Lower lobe of right lung (tissue), 2 donors: ENCODE results near the gene FGFR4. TPM values are rescaled to one million over a fixed set of nuclear protein-coding genes. Genes with fewer than 3 reads are reported as not detected.
A peak's percentile ranks its signal among the peaks of the same experiment; 100 is the strongest.

Source experiments
- ATAC-seq, 2 donors: fragments of 200-7000 bp; cut with Tn5 transposase; one replicate each; pipeline ENCODE4 v1.9.1; 2020 to 2022; ENCODE audit warnings: mild to moderate bottlenecking in 2 of 2, moderate library complexity in 2 of 2
- DNase-seq: peaks from one replicate; pipeline ENCODE4 v3.0.0-alpha.2; 2020
- H3K27ac ChIP-seq: fragments of 200-600 bp; one replicate; pipeline ENCODE4 v1.8.0; 2022
- H3K27me3 ChIP-seq: fragments of 200-600 bp; one replicate; pipeline ENCODE4 v1.8.0; 2022; ENCODE audit warnings: low read depth
- H3K36me3 ChIP-seq: fragments of 200-600 bp; one replicate; pipeline ENCODE4 v1.8.0; 2022; ENCODE audit warnings: mild to moderate bottlenecking
- H3K4me1 ChIP-seq: fragments of 200-600 bp; one replicate; pipeline ENCODE4 v1.8.0; 2022
- H3K4me3 ChIP-seq: fragments of 200-600 bp; one replicate; pipeline ENCODE4 v1.8.0; 2022; ENCODE audit warnings: mild to moderate bottlenecking
- H3K9me3 ChIP-seq: fragments of 200-600 bp; one replicate; pipeline ENCODE4 v1.8.0; 2022
- intact Hi-C: fragments of 100-400 bp; cut with DNase I; formaldehyde crosslinking; loops from one replicate; pipeline ENCODE4 v1.11.0; 2022
- total RNA-seq: library from RNA; stranded (reverse); fragmentation: NEBNext Ultra II Directional; extraction: Animal tissue kit (Norgen Biotek cat#: 25700); gene quantifications from one replicate; pipeline ENCODE4 v1.2.1, GENCODE V29; 2021
- TF ChIP-seq, protein P1 (sequence below): fragments of 200-600 bp; IDR thresholded peaks from one replicate; pipeline ENCODE4 v1.8.0; 2022; ENCODE audit warnings: antibody characterized with exemption, mild to moderate bottlenecking
- donor health status: DM: no; HTN: yes; CAD: no; lungs with severe emphysema.

FGFR4 gene
- total RNA-seq, 1 donor from 2014 or later: 59.7 TPM

DNA sequence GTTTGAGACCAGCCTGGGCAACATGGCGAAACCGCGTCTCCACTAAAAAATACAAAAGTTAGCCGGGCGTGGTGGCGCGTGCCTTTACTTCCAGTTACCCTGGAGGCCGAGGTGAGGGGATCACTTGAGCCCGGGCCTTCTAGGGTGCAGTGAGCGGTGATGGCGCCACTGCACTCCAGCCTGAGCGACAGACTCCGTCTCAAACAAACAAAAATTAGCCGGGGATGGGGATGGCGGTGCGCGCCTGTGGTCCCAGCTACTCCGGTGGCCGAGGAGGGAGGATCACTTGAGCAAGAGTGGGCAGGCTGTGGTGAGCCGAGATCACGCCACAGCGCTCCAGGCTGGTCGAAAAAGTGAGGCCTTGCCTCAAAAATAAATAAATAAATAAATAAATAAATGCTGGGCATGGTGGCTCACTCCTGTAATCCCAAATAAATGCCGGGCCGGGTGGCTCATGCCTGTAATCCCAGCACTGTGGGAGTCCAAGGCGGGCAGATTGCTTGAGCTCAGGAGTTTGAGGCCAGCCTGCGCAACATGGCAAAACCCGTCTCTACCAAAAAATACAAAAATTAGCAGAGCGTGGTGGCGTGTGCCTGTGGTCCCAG is 30.8 kb downstream of the FGFR4 start:
- DNase-seq: peak; percentile 42
- intact Hi-C loops: no loop called here
- TF ChIP-seq, protein P1, sequence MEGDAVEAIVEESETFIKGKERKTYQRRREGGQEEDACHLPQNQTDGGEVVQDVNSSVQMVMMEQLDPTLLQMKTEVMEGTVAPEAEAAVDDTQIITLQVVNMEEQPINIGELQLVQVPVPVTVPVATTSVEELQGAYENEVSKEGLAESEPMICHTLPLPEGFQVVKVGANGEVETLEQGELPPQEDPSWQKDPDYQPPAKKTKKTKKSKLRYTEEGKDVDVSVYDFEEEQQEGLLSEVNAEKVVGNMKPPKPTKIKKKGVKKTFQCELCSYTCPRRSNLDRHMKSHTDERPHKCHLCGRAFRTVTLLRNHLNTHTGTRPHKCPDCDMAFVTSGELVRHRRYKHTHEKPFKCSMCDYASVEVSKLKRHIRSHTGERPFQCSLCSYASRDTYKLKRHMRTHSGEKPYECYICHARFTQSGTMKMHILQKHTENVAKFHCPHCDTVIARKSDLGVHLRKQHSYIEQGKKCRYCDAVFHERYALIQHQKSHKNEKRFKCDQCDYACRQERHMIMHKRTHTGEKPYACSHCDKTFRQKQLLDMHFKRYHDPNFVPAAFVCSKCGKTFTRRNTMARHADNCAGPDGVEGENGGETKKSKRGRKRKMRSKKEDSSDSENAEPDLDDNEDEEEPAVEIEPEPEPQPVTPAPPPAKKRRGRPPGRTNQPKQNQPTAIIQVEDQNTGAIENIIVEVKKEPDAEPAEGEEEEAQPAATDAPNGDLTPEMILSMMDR: no peak
- H3K4me1 ChIP-seq: peaks cover 20% of the 10 kb centered on the region
- no peak overlapping the region for H3K4me3 ChIP-seq
- peak overlapping the region; percentile 63 for H3K27ac ChIP-seq
- no peak for ATAC-seq
- no peaks in the 10 kb centered on the region for H3K9me3 ChIP-seq
- no peaks in the 10 kb centered on the region for H3K36me3 ChIP-seq
- H3K27me3 ChIP-seq: no peaks in the 10 kb centered on the region

DNA sequence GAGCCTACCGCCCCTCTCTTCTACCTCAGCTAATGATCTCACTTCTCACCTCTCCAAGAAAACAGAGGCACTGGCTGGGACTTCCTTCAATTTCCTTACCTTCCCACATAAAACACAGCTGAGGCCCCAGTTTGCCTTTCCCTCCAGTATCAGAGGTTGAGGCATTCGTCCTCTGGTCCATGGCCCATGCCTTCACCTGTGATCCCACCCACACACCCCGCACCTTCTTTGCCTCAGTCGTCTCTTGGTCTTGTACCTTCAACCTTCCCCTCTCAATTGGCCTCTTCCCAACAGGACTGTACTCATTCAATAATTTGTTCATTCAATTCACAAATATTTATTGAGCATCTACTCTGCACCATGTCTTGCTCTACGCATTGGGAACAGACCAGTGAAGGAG is 35.9 kb downstream of the FGFR4 start:
- ATAC-seq (no peak), DNase-seq (no peak)
- Histone ChIP-seq H3K9me3 (no peaks in the 10 kb centered on the region), H3K27me3 (no peaks in the 10 kb centered on the region), H3K4me3 (no peak overlapping the region), H3K36me3 (no peaks in the 10 kb centered on the region), H3K4me1 (no peaks in the 10 kb centered on the region), H3K27ac (no peak overlapping the region)
- TF ChIP-seq, protein P1: no peak
- intact Hi-C loops: no loop called here

DNA sequence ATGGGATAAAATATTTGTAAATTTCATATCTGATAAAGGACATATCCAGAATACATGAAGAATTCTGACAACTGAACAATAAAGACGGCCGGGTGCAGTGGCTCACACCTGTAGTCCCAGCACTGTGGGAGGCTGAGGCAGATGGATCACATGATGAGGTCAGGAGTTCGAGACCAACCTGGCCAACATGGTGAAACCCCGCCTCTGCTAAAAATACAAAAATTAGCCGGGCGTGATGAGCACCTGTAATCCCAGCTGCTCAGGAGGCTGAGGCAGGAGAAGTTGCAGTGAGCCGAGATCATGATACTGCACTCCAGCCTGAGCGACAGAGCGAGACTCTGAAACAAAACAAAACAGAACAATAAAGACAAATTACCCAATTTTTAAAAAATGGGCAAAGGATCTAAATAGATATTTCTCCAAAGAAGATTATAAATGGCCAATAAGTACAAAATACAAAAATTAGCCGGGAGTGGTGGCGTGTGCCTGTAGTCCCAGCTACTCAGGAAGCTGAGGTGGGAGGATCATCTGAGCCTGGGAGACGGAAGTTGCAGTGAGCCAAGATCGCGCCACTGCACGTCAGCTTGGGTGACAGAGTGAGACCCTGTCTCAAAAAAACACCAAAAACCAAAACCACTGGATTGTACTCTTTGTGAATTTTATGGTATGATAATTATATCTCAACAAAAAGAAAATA is 37.2 kb downstream of the FGFR4 start:
- no peak overlapping the region for H3K27ac ChIP-seq
- DNase-seq (no peak), ATAC-seq (no peak)
- TF ChIP-seq, protein P1: no peak
- H3K4me3 ChIP-seq: no peak overlapping the region
- H3K27me3 ChIP-seq: no peaks in the 10 kb centered on the region
- intact Hi-C loops: no loop called here
- H3K36me3 ChIP-seq: no peaks in the 10 kb centered on the region
- H3K4me1 ChIP-seq: no peaks in the 10 kb centered on the region
- H3K9me3 ChIP-seq: no peaks in the 10 kb centered on the region

DNA sequence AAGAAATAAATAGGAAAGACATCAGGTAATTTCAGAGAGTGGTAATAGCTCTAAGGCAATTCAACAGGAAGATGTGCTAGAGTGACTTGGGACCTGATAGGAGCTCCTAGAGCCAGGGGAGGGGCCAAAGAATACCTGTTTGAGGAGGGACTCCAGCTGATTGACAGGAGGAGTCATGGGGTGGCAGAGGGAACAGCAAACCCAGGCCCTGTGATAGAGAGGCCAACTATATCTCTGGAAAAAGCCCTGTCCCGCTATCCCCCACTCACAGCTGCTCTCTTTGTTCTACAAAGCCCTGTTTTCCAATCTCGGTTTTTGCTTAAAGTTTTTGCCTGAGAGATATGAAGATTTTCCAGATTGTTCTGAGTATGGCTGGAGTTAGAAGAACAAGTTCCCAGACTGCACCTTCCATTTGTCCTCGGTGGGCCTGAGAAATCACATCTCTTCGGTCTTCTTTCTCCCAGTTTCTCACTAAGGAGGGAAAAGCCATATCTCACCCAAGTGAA is 37.8 kb downstream of the FGFR4 start:
- DNase-seq (no peak), ATAC-seq (no peak)
- H3K9me3 ChIP-seq: no peaks in the 10 kb centered on the region
- no peak overlapping the region for H3K27ac ChIP-seq
- TF ChIP-seq, protein P1: no peak
- peaks cover 4% of the 10 kb centered on the region for H3K4me1 ChIP-seq
- H3K4me3 ChIP-seq: no peak overlapping the region
- intact Hi-C loops: no loop called here
- no peaks in the 10 kb centered on the region for H3K27me3 ChIP-seq
- no peaks in the 10 kb centered on the region for H3K36me3 ChIP-seq

DNA sequence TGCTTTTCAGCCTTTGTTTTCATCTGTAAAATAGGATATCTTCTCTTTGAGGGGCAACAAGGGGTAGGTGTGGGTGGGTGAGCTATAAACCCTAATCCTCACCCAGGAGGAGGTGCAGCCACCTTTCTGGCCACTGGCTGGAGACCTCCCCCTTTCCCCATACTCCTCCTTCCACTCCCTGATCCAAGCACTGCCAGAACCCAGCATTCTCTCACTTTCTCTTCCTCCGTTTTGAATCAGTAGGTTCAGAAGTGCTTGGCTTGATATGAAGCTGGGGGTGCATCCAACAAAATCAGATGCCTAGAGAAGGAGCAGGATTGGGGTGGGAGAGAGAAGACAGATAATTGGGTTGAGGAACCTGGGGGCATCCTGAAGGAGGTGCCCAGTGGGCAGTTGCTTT is 40.1 kb downstream of the FGFR4 start:
- no peak for DNase-seq
- Histone ChIP-seq H3K27ac (no peak overlapping the region), H3K9me3 (no peaks in the 10 kb centered on the region), H3K4me1 (peaks cover 4% of the 10 kb centered on the region), H3K36me3 (no peaks in the 10 kb centered on the region), H3K27me3 (no peaks in the 10 kb centered on the region), H3K4me3 (no peak overlapping the region)
- intact Hi-C loops: no loop called here
- TF ChIP-seq, protein P1: no peak
- ATAC-seq: no peak
